Suprapubic skin (tissue), 4 donors: Measurements from ENCODE around the gene RPS6KA4. TPM values are rescaled to one million over a fixed set of nuclear protein-coding genes. Genes with fewer than 3 reads are reported as not detected.

Experiments used
- DNase-seq, 2 donors: peaks; one replicate each; pipeline ENCODE4 v3.0.0-alpha.2; 2019; ENCODE audit warnings: low spot score in 2 of 2
- H3K27ac ChIP-seq: fragments of 200-600 bp; sonication (generic); one replicate; pipeline ENCODE4 v1.5.1; 2019
- H3K27me3 ChIP-seq: fragments of 200-600 bp; sonication (generic); one replicate; pipeline ENCODE4 v1.5.1; 2019
- H3K36me3 ChIP-seq: fragments of 200-600 bp; sonication (generic); one replicate; pipeline ENCODE4 v1.5.1; 2019
- H3K4me1 ChIP-seq: fragments of 200-600 bp; sonication (generic); one replicate; pipeline ENCODE4 v1.5.1; 2019
- H3K4me3 ChIP-seq: fragments of 200-600 bp; sonication (generic); one replicate; pipeline ENCODE4 v1.5.1; 2019; ENCODE audit warnings: mild to moderate bottlenecking
- H3K9me3 ChIP-seq: fragments of 200-600 bp; sonication (generic); one replicate; pipeline ENCODE4 v1.5.1; 2019
- CTCF ChIP-seq, 2 donors: fragments of 200-600 bp in 1 of 2; fragments of 450-650 bp in 1 of 2; sonication (generic) in 1 of 2; IDR thresholded peaks; one replicate each; pipeline ENCODE4 v1.5.1; 2016 to 2019; ENCODE audit warnings: antibody characterized with exemption in 2 of 2, mild to moderate bottlenecking in 1 of 2, moderate library complexity in 1 of 2
- EP300 ChIP-seq: sonication (generic); formaldehyde crosslinking; IDR thresholded peaks from one replicate; pipeline ENCODE4 v1.6.1; 2017; ENCODE audit warnings: antibody characterized with exemption
- POLR2A ChIP-seq, 2 donors: fragments of 450-650 bp; IDR thresholded peaks; one replicate each; pipeline ENCODE4 v1.6.1; 2017; ENCODE audit warnings: antibody characterized with exemption in 2 of 2, mild to moderate bottlenecking in 2 of 2, moderate library complexity in 2 of 2
- POLR2AphosphoS5 ChIP-seq, 3 donors: sonication (generic); formaldehyde crosslinking; IDR thresholded peaks; one replicate each; pipeline ENCODE4 v1.6.1; 2017; ENCODE audit warnings: antibody characterized with exemption in 3 of 3
- WGBS: methylation state at CpG from one replicate; pipeline ENCODE4 v1.1.5; 2018; 5-methylcytosine and 5-hydroxymethylcytosine counted together
- total RNA-seq, 4 donors: library from RNA; depleted of rRNA; stranded (reverse); fragments of >200 nt; gene quantifications; one replicate each; pipeline ENCODE4 v1.1.0, GENCODE V29; 2016

RPS6KA4 gene
- total RNA-seq, 4 donors from 2014 or later = 29.4 to 46.0 (median 39.6) TPM

- Histone ChIP-seq H3K27ac (no peak overlapping the region), H3K4me3 (no peak overlapping the region), H3K9me3 (no peaks in the 10 kb centered on the region), H3K36me3 (no peaks in the 10 kb centered on the region), H3K4me1 (peaks cover 4% of the 10 kb centered on the region), H3K27me3 (peaks cover 9% of the 10 kb centered on the region)
- 89% methylated on average over 3 of the region's 3 CpGs for WGBS
- TF ChIP-seq POLR2AphosphoS5 (IDR thresholded peaks at IDR 0.05) (no peak), CTCF (IDR thresholded peaks at IDR 0.05) (no peak), POLR2A (IDR thresholded peaks at IDR 0.05) (no peak), EP300 (no peak)
- no peak for DNase-seq
Observed at GRCh38 chr11:64391839-64392238, 32.9 kb downstream of the RPS6KA4 start.

- H3K9me3 ChIP-seq = no peaks in the 10 kb centered on the region
- H3K4me1 ChIP-seq = peaks cover 9% of the 10 kb centered on the region
- no peaks in the 10 kb centered on the region for H3K36me3 ChIP-seq
- TF ChIP-seq POLR2A (IDR thresholded peaks at IDR 0.05) = no peak
- H3K4me3 ChIP-seq = no peak overlapping the region
- peaks cover 11% of the 10 kb centered on the region for H3K27me3 ChIP-seq
- no peak for DNase-seq
- no peak overlapping the region for H3K27ac ChIP-seq
- WGBS = 77% methylated on average over 13 of the region's 13 CpGs
Observed at GRCh38 chr11:64395545-64396078, 36.6 kb downstream of the RPS6KA4 start.

- WGBS = 37% methylated on average over 15 of the region's 15 CpGs
- no peaks in the 10 kb centered on the region for H3K9me3 ChIP-seq
- no peak overlapping the region for H3K27ac ChIP-seq
- H3K27me3 ChIP-seq = peaks cover 11% of the 10 kb centered on the region
- DNase-seq = no peak
- no peak for TF ChIP-seq POLR2A (IDR thresholded peaks at IDR 0.05)
- H3K4me3 ChIP-seq = no peak overlapping the region
- H3K4me1 ChIP-seq = peaks cover 9% of the 10 kb centered on the region
- H3K36me3 ChIP-seq = no peaks in the 10 kb centered on the region
Observed at GRCh38 chr11:64396079-64396591, 37.2 kb downstream of the RPS6KA4 start.

GRCh38 chr11:64400102-64400501 is 41.1 kb downstream of the RPS6KA4 start:
- Histone ChIP-seq H3K9me3 (no peaks in the 10 kb centered on the region), H3K4me1 (peaks cover 9% of the 10 kb centered on the region), H3K27me3 (peaks cover 20% of the 10 kb centered on the region), H3K27ac (no peak overlapping the region), H3K4me3 (no peak overlapping the region), H3K36me3 (no peaks in the 10 kb centered on the region)
- TF ChIP-seq POLR2AphosphoS5 (IDR thresholded peaks at IDR 0.05) (no peak), CTCF (IDR thresholded peaks at IDR 0.05) (no peak), EP300 (no peak), POLR2A (IDR thresholded peaks at IDR 0.05) (no peak)
- no peak for DNase-seq
- WGBS = 34% methylated on average over 6 of the region's 6 CpGs

- H3K4me3 ChIP-seq = no peak overlapping the region
Observed at GRCh38 chr11:64400667-64401066, 41.7 kb downstream of the RPS6KA4 start.

GRCh38 chr11:64401775-64402174 is 42.8 kb downstream of the RPS6KA4 start:
- H3K9me3 ChIP-seq = no peaks in the 10 kb centered on the region
- no peak overlapping the region for H3K4me3 ChIP-seq
- WGBS = 93% methylated on average over 7 of the region's 7 CpGs
- no peak overlapping the region for H3K27ac ChIP-seq
- H3K4me1 ChIP-seq = peaks cover 9% of the 10 kb centered on the region
- H3K36me3 ChIP-seq = no peaks in the 10 kb centered on the region
- DNase-seq = no peak
- peaks cover 12% of the 10 kb centered on the region for H3K27me3 ChIP-seq
- TF ChIP-seq CTCF (IDR thresholded peaks at IDR 0.05) (no peak), POLR2AphosphoS5 (IDR thresholded peaks at IDR 0.05) (no peak), POLR2A (IDR thresholded peaks at IDR 0.05) (no peak), EP300 (no peak)

More at GRCh38 chr11:64400667-64401066, 41.7 kb downstream of the RPS6KA4 start:
- no peak overlapping the region for H3K27ac ChIP-seq
- H3K9me3 ChIP-seq = no peaks in the 10 kb centered on the region
- H3K36me3 ChIP-seq = no peaks in the 10 kb centered on the region
- H3K27me3 ChIP-seq = peaks cover 20% of the 10 kb centered on the region
- 85% methylated on average over 3 of the region's 3 CpGs for WGBS
- no peak for TF ChIP-seq POLR2A (IDR thresholded peaks at IDR 0.05)
- no peak for TF ChIP-seq EP300
- TF ChIP-seq CTCF (IDR thresholded peaks at IDR 0.05) = no peak
- TF ChIP-seq POLR2AphosphoS5 (IDR thresholded peaks at IDR 0.05) = no peak
- no peak for DNase-seq
- H3K4me1 ChIP-seq = peaks cover 9% of the 10 kb centered on the region
